PC-3 (cell line): ENCODE results near the gene LYRM4.

ENCODE experiments used
- CTCF ChIP-seq: fragments of 300-600 bp; sonication (generic); conservative IDR thresholded peaks from 2 replicates; pipeline ENCODE4 v1.5.1; 2017; ENCODE audit warnings: antibody characterized with exemption, low read depth, mild to moderate bottlenecking, low read length
- EZH2 ChIP-seq: fragments of 300-600 bp; sonication (generic); IDR thresholded peaks from one replicate; pipeline ENCODE4 v1.6.1; 2017; ENCODE audit warnings: antibody characterized with exemption, mild to moderate bottlenecking, low read length; ENCODE audit not compliant: unreplicated experiment
- EZH2phosphoT487 ChIP-seq: fragments of 300-600 bp; sonication (generic); IDR thresholded peaks from 2 replicates; pipeline ENCODE4 v1.6.1; 2018; ENCODE audit warnings: mild to moderate bottlenecking, antibody characterized with exemption, low read length, borderline replicate concordance

DNA sequence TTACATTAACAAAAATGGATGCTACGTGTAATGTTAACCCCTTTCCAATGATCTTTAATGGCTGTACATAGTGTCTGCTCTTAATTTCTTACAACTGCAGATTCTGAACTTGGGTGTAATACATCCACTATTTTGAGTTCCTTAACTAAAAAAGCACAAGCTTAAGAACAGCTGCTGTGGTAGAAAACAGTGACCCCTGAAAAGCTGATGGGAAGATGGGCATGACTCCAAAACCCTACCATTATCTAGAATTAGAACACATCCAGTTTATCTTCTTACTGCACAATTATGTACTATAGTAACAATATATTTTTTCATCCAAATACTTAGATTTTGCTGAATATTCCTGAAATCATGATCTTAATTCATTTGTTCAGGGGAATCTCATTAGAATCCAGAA lies 49.3 kb downstream of the LYRM4 start:
- TF ChIP-seq EZH2 (no peak), CTCF (no peak), EZH2phosphoT487 (no peak)
